GM18870 (cell line): Measurements from ENCODE around the gene SMPDL3B.

Source experiments
- ATAC-seq: cut with Tn5 transposase; IDR thresholded peaks from one replicate; pipeline ENCODE4 v1.9.1; 2021; ENCODE audit warnings: moderate library complexity; ENCODE audit not compliant: unreplicated experiment

SMPDL3B gene

GRCh38 chr1:27940297-27940696 is 5.5 kb downstream of the SMPDL3B start:
- ATAC-seq: no peak

DNA sequence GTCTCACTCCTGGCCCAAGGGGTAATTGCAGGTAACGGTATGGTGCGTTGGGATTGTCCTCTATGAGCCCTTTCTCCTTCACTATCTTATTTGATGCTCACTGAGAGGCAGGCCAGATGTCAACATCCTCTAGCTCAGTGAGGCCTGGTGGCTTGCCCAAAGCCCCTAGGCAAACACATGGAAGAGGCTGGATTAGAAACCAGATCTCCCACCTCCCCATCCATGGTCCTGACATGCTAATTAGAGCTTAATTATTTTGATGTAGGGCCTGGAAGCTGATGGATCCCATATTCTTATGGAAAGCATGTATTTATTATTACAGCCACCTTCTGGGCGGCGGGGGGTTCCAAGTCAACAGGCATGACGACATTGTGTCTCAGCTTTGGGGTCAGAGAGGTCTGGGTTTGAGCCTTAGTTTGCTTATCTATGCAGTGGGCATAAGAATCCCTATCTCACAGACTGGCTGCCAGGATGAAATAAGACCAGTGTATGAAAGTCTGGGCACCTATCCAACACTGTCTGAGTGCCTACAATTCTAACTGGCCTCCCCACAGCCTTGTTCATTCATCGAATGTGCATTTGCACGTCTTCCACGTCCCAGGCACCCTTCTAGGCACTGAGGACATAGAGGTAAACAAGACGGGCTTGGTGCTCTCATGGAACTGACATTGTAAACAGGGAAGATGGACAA is 6.2 kb downstream of the SMPDL3B start:
- ATAC-seq: no peak

- no peak for ATAC-seq
These were observed 7.1 kb downstream of the SMPDL3B start for GRCh38 chr1:27941671-27942540.

- ATAC-seq: no peak
These were observed 10.2 kb downstream of the SMPDL3B start for GRCh38 chr1:27945020-27945419.

DNA sequence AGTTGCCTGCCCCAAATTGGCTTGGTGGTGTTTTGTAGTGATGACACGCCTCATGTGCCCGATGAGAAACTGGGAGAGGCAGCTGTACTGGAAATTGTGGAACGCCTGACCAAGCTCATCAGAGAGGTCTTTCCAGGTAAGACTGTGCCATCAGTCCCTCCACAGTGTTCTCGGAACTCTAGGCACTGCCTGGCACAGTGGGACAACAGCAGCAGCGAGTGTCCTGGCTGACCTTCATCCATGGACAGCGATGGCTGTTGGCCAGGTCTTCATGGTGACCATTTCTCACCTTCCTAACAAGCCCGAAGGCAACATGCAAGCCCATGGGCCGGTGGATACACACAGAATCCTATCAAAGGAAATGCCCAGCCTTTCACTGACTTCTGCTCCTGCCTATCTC is 14.2 kb downstream of the SMPDL3B start:
- no peak for ATAC-seq

DNA sequence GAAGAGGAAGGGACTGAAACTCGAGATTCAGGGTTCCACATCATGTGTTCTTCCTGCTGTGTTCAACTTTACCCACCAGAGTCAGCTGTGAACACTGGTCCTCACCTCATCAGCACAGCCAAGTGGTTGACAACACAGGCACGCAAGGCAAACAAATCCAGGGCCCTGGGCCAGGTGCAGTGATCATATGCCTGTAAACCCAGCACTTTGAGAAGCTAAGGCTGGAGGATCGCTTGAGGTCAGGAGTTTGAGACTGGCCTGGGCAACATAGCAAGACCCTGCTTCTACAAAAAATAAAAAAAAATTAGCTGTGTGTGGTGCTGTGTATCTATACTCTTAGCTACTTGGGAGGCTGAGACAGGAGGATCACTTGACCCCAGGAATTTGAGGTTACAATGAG is 16.6 kb downstream of the SMPDL3B start:
- no peak for ATAC-seq

DNA sequence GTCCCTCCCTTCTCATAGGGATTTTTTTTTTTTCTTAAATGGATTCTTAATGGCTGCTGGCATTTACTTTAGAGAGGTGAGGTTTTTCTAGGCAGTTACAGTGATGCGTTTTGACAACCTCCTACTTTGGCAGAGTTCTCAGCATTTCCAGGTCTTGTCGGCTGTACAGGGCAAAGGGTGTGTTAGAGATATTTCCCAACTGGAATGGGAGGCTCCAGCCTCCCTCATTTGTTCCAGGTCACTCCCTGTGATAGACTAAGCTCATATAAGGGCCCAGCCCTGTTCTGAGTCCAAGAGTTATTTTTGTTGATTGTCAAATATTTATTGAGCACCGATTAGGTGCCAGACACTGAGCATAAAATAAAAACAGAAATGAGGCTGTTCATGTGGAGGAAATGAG is 17.3 kb downstream of the SMPDL3B start:
- no peak for ATAC-seq

DNA sequence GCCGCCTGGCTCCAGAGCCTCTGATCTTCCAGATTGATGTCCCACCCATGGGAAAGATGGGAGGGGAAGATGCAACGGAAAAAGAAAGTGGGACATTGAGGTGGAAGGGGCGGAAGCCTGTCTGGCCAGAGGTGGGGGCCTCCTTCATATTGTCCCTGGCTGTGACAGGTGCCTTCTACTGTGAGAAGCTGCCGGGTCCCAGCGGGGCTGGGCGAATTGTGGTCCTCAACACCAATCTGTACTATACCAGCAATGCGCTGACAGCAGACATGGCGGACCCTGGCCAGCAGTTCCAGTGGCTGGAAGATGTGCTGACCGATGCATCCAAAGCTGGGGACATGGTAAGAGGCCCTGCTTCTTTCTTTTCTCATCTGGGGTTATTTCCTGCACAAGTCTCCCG is 19.4 kb downstream of the SMPDL3B start:
- no peak for ATAC-seq

GRCh38 chr1:27955076-27955475 is 20.3 kb downstream of the SMPDL3B start:
- no peak for ATAC-seq

DNA sequence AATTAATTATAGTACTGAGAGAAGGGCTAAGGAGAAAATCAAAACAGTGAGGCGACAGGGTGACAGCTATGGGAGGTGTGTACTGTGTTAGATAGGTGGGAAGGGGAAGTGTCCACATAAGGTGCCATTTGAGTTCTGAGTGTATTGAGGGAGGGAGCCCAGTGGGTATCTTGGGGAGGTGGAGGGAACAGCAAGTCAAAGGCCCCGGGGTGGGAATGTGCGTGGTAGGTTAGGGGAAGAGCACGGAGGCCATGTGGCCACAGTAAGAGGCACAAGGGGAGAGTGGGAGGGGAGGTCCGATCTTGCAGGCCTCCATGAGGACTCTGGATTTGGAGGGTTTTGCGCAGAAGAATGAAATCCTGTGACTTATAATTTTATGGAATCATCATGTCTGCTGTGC is 22.0 kb downstream of the SMPDL3B start:
- ATAC-seq: no peak

- ATAC-seq: no peak
These were observed 22.9 kb downstream of the SMPDL3B start for GRCh38 chr1:27957655-27958054.

DNA sequence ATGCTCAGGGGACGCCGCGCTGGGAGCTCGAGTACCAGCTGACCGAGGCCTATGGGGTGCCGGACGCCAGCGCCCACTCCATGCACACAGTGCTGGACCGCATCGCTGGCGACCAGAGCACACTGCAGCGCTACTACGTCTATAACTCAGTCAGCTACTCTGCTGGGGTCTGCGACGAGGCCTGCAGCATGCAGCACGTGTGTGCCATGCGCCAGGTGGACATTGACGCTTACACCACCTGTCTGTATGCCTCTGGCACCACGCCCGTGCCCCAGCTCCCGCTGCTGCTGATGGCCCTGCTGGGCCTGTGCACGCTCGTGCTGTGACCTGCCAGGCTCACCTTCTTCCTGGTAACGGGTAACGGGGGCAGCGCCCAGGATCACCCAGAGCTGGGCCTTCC is 23.7 kb downstream of the SMPDL3B start:
- ATAC-seq: no peak

DNA sequence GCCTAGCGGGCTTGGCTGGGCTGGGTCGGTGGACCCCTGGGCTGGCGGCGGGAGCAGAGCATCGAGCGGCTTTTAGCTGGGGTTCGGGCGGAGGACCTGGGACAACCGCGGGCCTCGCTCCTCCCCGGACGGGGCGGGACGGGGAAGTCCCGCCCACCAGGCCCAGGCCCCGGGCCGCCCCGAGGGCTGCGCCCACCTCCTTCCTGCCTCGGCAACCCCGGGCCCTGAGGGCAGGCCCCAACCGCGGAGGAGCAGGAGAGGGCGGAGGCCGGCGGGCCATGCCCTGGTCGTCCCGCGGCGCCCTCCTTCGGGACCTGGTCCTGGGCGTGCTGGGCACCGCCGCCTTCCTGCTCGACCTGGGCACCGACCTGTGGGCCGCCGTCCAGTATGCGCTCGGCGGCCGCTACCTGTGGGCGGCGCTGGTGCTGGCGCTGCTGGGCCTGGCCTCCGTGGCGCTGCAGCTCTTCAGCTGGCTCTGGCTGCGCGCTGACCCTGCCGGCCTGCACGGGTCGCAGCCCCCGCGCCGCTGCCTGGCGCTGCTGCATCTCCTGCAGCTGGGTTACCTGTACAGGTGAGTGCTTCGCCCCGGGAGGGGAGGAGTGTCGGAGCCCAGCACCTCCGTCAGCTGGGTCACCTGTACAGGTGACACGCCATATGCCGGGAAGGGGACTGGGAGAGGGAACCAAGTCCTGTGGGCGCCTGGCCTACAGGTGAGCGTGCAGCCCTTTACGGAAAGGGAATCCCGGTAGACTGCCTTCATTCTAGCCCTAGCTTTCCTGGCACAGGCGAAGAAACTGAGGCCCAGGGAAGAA is 25.2 kb downstream of the SMPDL3B start, which contains the start of gene XKR8:
TSS of gene XKR8 (plus strand) at position 182 of the 812 bp plus-strand sequence. CDS start at position 279, 97 bp downstream.
- ATAC-seq: no peak

DNA sequence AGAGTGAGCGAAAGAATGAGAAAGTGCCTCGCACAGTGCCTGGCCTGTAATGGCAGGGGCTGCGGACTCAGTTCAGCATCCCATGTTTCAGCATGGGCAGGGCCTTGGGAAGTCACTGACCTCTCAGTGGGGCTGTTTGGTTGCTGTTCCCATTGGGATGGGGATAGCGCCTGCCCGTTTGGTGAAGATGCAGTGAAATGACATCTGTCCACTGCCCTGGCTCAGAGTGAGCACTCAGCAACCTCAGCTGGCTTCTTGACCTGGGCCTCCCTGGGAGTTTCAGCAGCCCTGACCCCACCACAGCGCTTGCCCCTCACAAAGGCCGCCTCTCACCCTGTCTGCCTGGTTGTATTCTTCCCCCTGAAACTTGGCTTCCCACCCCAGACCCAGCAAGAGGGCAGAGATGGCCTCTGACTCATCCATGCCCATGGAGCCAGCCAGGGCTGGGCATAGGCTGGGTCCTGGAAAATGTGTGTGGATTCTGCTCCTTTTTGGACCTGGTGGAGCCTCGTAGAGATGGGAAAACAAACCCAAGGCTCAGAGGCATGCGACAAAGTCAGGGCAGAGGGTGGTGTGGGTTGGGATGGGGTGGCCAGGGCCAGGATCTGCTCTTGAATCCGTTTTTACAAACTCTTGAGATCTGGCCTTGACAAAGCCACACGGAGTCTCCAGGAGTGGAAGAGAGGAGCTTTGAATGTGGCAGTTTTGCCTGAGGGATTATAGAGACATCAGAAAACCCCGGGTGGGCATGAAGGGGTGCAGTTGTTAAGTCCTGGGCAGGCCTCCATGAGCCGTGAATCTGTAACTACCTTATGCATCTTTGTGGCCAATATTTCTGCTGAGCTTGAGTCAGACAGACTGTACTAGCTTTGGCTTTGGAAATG is 26.2 kb downstream of the SMPDL3B start:
- no peak for ATAC-seq

GRCh38 chr1:27961646-27962221 is 26.9 kb downstream of the SMPDL3B start:
- no peak for ATAC-seq

- no peak for ATAC-seq
These were observed 28.6 kb downstream of the SMPDL3B start for GRCh38 chr1:27963393-27963792.

DNA sequence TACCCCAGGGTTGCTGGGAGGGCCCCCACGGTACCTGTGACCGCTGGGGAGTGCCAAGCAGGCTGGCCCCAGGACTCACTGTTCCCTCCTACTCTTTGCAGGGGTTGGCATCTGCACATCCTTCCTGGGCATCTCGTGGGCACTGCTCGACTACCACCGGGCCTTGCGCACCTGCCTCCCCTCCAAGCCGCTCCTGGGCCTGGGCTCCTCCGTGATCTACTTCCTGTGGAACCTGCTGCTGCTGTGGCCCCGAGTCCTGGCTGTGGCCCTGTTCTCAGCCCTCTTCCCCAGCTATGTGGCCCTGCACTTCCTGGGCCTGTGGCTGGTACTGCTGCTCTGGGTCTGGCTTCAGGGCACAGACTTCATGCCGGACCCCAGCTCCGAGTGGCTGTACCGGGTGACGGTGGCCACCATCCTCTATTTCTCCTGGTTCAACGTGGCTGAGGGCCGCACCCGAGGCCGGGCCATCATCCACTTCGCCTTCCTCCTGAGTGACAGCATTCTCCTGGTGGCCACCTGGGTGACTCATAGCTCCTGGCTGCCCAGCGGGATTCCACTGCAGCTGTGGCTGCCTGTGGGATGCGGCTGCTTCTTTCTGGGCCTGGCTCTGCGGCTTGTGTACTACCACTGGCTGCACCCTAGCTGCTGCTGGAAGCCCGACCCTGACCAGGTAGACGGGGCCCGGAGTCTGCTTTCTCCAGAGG is 31.8 kb downstream of the SMPDL3B start:
- ATAC-seq: no peak

DNA sequence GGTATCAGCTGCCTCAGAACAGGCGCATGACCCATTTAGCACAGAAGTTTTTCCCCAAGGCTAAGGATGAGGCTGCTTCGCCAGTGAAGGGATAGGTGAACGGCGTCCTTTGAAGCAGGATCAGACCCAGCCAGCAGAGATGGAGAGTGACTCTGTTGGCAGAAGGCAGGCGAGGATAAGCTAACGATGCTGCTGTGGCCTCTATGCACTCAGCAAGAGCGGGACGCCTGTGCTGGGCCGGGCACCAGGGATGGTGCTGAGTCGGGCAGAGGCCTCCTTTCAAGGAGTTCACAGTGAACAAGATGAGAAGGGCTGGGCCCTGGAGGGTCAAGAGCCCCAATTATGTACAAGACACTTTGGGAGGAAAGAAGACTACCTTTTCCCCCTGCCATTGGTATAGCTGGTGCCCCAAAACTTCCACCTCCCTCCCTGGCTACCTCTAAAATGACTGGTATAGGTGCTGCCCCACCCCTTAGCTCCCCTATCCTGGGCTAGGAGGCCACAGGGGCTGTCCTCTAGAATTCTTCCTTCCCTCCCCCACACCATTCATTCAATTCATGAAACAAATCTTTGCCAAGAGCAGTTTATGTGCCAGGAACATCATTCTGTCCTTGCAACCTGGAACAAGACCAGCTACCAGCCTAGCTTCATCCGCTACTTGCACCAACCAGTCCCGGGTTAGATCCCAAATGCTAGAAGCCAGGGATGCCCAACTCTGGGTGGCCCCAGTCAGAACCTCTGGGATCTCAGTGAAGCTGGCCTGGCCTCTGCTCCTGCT is 32.5 kb downstream of the SMPDL3B start:
- no peak for ATAC-seq
